NCI-H1092 treated with DMSO at 0.1 percent for 48 hours (cell line): ENCODE measurements around the gene ZNF777.

Experiments
- DNase-seq: peaks from one replicate; lab custom pipeline; 2025; lab: John Stamatoyannopoulos, UW

Gene ZNF777

DNA sequence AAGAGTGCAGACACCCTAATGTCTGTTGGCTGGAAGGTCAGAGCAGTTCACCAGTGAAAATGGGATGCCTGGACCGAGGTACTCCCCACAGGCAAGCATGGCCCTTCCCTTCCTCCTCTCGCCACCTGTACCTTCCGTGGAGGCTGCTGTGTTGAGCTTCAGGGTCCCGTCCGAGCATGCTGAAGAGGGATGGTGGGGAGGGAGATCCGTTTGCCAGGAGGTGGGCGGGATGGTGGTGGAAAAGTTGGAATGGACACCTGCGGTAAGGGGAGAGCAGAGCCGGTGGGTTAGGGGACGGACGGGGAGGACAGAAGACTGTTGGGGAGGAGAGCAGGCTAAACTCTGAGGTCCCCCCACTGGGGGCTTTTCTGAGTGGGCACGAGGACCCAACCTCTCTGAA, 15.9 kb upstream of the ZNF777 start:
- DNase-seq, result no peak

- no peak for DNase-seq
Observed at GRCh38 chr7:149475121-149476045, 14.5 kb upstream of the ZNF777 start.

- DNase-seq, result no peak
Observed at GRCh38 chr7:149474309-149475120, 13.7 kb upstream of the ZNF777 start.

GRCh38 chr7:149473251-149473650, 12.4 kb upstream of the ZNF777 start:
- DNase-seq, result no peak

GRCh38 chr7:149471289-149471953, 10.6 kb upstream of the ZNF777 start:
- DNase-seq, result no peak

DNA sequence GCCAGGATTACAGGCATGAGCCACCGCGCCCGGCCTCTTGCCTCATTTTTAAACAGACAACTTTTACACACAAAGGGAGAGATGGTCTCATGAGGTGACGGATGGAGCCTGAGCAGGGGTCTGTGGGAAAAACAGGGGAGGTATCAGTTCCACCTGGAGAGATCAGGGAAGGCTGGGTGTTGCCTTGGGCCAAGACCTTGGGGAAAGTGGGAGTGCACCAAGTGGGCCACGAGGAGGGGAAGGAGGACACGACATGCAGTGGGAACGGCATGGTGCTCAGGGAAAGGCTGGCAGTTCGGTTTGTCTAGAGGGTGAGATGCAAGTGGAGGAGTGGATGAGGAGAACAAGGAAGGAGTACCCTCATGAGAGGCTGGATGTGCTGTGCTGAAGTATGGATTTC, 8.9 kb upstream of the ZNF777 start:
- DNase-seq, result no peak

DNA sequence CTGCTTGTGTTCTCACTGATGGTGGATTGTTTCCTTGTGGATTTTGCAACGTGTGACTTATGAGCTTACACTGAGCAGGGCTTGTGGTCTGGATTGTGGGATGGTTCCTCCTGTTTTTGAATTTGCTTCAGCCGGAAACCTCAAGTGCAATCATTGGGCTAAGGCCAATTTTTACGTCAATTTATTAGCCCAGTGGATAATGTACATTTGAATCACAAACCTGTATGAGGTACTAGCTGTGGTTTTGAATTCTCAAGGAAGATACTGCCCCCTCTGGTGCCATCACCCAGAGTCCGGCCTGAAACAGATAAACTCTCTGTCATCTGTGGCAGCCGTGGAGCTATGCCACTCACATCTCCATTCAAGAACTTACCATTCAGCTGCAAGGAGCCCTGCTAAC, 7.3 kb upstream of the ZNF777 start:
- no peak for DNase-seq

DNA sequence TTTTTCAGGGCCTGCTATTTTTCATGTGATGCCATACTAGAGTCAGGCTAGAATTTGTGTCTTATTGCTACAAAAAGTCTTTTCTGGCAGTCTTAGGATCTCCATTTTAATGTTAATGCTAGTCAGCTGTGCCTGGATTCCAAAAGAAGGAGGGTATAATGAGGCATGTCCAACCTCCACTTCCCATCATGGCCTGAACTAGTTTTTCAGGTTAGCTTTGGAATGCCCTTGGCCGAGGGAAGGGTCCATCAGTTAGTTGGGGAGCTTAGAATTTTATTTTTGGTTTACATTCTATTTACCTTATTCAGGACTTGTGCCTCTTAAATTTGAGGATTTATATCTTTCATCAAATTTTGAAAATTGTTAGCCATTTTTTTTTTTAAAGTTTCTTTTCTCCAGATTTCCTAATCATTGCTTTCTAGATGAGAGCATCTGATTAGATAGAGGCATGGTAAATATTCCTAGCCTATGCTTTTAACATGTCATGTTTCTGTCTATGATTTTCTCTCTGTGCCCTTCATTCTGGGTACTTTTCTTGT, 6.5 kb upstream of the ZNF777 start:
- no peak for DNase-seq

- no peak for DNase-seq
Observed at GRCh38 chr7:149466364-149466763, 5.5 kb upstream of the ZNF777 start.

DNA sequence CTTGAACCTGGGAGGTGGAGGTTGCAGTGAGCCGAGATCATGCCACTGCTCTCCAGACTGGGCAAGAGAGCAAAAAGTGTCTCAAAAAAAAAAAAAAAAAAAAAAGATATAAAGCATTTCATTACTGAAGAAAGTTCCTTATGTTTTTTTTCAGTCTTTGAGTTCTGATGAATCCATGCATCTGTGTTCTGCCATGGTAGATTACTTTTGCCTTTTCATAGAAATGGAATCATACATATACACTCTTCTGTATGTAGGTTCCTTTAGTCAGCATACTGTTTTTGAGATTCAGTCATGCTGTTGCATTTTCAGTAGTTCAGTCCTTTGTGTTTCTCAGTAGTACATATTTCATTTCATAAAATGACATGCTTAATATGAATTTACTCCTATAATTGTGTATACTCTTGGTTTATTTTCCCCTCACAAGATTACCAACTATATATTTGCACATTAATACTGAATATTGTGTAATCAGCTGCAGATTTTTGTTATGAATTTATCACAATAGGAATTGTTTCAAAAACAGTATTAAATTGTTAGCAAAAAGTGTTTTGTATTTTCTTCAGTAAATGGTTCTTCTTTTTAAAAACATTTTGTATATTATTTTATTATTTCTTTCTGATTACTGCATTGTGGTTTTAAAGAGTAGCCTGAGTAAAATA, 2.8 kb upstream of the ZNF777 start:
- DNase-seq, result no peak

- DNase-seq, result no peak
Observed at GRCh38 chr7:149462101-149462520, 1.2 kb upstream of the ZNF777 start.

GRCh38 chr7:149459540-149460452, 1.1 kb downstream of the ZNF777 start:
- no peak for DNase-seq

DNA sequence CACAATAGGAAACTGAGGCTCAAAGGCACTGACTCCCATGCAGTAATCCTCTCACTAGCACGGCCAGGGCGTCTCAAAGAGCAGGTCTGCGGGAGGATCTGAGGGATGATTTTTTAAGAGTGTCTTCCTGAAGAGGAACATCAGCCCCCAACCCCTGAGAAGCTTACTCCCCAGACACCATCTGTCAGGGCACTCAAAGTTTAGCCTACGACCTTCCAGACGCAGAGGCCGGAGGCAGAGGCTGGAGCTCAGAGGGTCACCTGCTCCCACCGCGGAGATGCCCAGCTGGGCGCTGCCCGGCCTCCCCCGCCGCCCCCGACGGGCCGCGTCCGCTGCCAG, 1.7 kb downstream of the ZNF777 start:
- DNase-seq, result no peak

DNA sequence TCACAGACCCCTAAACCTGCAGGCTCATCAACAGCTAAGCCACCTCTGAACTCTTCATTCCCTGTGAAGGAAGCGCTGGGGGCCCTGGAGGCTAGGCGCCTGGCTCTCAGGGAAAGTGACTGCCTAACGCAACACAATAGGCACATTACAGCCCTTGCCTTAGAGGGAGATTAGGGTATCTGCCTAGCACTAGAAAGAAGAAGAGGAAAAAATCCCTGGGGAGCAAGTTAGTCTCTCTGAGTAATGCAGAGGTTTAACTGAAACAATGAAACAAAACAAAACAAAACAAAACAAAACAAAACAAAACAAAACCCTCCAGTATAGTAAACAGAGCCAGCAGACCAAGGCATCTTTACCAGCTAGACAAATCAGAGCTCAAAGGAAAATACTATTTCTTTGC, 2.6 kb downstream of the ZNF777 start:
- no peak for DNase-seq

GRCh38 chr7:149457766-149458165, 3.1 kb downstream of the ZNF777 start:
- no peak for DNase-seq

- no peak for DNase-seq
Observed at GRCh38 chr7:149456506-149457421, 4.1 kb downstream of the ZNF777 start.

GRCh38 chr7:149455175-149455950, 5.5 kb downstream of the ZNF777 start:
- DNase-seq, result no peak

GRCh38 chr7:149454750-149455149, 6.1 kb downstream of the ZNF777 start:
- DNase-seq, result no peak

GRCh38 chr7:149454006-149454405, 6.9 kb downstream of the ZNF777 start:
- no peak for DNase-seq
